Stimulated activated CD8-positive, alpha-beta memory T cell treated with anti-CD3 and anti-CD28 coated beads, Interleukin-7, amount 100 ng/mL, for 4 hours (primary cell): ENCODE data around the gene MAPK8IP1.

Experiments used
- DNase-seq, 2 donors: peaks; one replicate each; pipeline ENCODE4 v3.0.0-alpha.2; 2020; ENCODE audit warnings: low read depth in 2 of 2

MAPK8IP1 gene

GRCh38 chr11:45859661-45860140 is 25.8 kb upstream of the MAPK8IP1 start:
- DNase-seq = no peak

GRCh38 chr11:45860348-45860747 is 25.1 kb upstream of the MAPK8IP1 start:
- no peak for DNase-seq

GRCh38 chr11:45860764-45861510 is 24.5 kb upstream of the MAPK8IP1 start:
- DNase-seq = no peak

GRCh38 chr11:45864041-45864440 is 21.4 kb upstream of the MAPK8IP1 start:
- no peak for DNase-seq

- no peak for DNase-seq
Observed at GRCh38 chr11:45869551-45869950, 15.9 kb upstream of the MAPK8IP1 start.

GRCh38 chr11:45870706-45871105 is 14.7 kb upstream of the MAPK8IP1 start:
- DNase-seq = no peak

- no peak for DNase-seq
Observed at GRCh38 chr11:45871638-45872037, 13.8 kb upstream of the MAPK8IP1 start.

GRCh38 chr11:45872651-45873356 is 12.6 kb upstream of the MAPK8IP1 start:
- no peak for DNase-seq

- no peak for DNase-seq
Observed at GRCh38 chr11:45876401-45876800, 9.1 kb upstream of the MAPK8IP1 start.

GRCh38 chr11:45877221-45877620 is 8.2 kb upstream of the MAPK8IP1 start:
- no peak for DNase-seq

- DNase-seq = no peak
Observed at GRCh38 chr11:45877845-45878244, 7.6 kb upstream of the MAPK8IP1 start.

GRCh38 chr11:45879803-45880686 is 5.4 kb upstream of the MAPK8IP1 start:
- no peak for DNase-seq

GRCh38 chr11:45880772-45881570 is 4.5 kb upstream of the MAPK8IP1 start:
- no peak for DNase-seq

- no peak for DNase-seq
Observed at GRCh38 chr11:45881708-45882368, 3.6 kb upstream of the MAPK8IP1 start.

GRCh38 chr11:45884596-45885185 is 760 bp upstream of the MAPK8IP1 start:
- DNase-seq = no peak

GRCh38 chr11:45885921-45886721 is 670 bp downstream of the MAPK8IP1 start:
- no peak for DNase-seq

- no peak for DNase-seq
Observed at GRCh38 chr11:45886816-45887520, 1.5 kb downstream of the MAPK8IP1 start.

GRCh38 chr11:45887587-45887986 is 2.1 kb downstream of the MAPK8IP1 start:
- no peak for DNase-seq

GRCh38 chr11:45889555-45889954 is 4.1 kb downstream of the MAPK8IP1 start:
- no peak for DNase-seq
